Suppressor macrophage (primary cell): ENCODE measurements around the gene VPS37D.
"Not testable (repeated sequence)": the region's sequence is repeated elsewhere in the genome, so short reads cannot be mapped to it uniquely, and the experiment has no call there.

ENCODE experiments used
- DNase-seq, 4 experiments: peaks; one replicate each; pipeline ENCODE4 v3.0.0-alpha.2; 2020 to 2022
- total RNA-seq, 17 experiments: gene quantifications; one replicate each; lab custom pipeline; 2026; ENCODE audit warnings: mixed read lengths in 6 of 17, inconsistent platforms in 3 of 17; lab: John Stamatoyannopoulos, UW

The VPS37D gene
- 0 to 1.2 (median 0) reads per million in 17 experiments for total RNA-seq

- peak; percentile 90 to 98 (median 96) for DNase-seq
These were observed at the start of gene VPS37D for GRCh38 chr7:73667344-73668102. VPS37D (plus strand) TSS chr7:73667831; CDS start chr7:73667959, 128 bp downstream.

- no peak for DNase-seq
These were observed 49.1 kb upstream of the VPS37D start for GRCh38 chr7:73618538-73618937.

- not testable (repeated sequence) for DNase-seq
These were observed 48.2 kb upstream of the VPS37D start for GRCh38 chr7:73619394-73619793.

GRCh38 chr7:73621168-73622063, 46.2 kb upstream of the VPS37D start:
- DNase-seq: no peak

- DNase-seq: no peak
These were observed 45.1 kb upstream of the VPS37D start for GRCh38 chr7:73622527-73622908.

- DNase-seq: peak in 1 of 4 experiments; percentile 26
These were observed 44.5 kb upstream of the VPS37D start for GRCh38 chr7:73622909-73623797.

- DNase-seq: peak; percentile 80 to 90 (median 86)
These were observed 43.6 kb upstream of the VPS37D start, which contains the start of gene MLXIPL for GRCh38 chr7:73623798-73624668. MLXIPL (minus strand) TSS chr7:73624522; CDS start chr7:73624492, 30 bp downstream.

GRCh38 chr7:73624669-73625001, 43.0 kb upstream of the VPS37D start:
- no peak for DNase-seq

GRCh38 chr7:73625276-73625675, 42.4 kb upstream of the VPS37D start:
- no peak for DNase-seq

GRCh38 chr7:73626814-73627213, 40.8 kb upstream of the VPS37D start:
- DNase-seq: no peak

GRCh38 chr7:73628504-73628903, 39.1 kb upstream of the VPS37D start:
- no peak for DNase-seq

- no peak for DNase-seq
These were observed 36.1 kb upstream of the VPS37D start for GRCh38 chr7:73631558-73631957.

GRCh38 chr7:73633323-73633722, 34.3 kb upstream of the VPS37D start:
- DNase-seq: no peak

- no peak for DNase-seq
These were observed 33.8 kb upstream of the VPS37D start for GRCh38 chr7:73633844-73634243.

- DNase-seq: no peak
These were observed 32.0 kb upstream of the VPS37D start for GRCh38 chr7:73635428-73636200.

- DNase-seq: peak; percentile 21 to 57 (median 47)
These were observed 28.7 kb upstream of the VPS37D start for GRCh38 chr7:73638911-73639310.

- DNase-seq: no peak
These were observed 24.8 kb upstream of the VPS37D start for GRCh38 chr7:73642834-73643233.

GRCh38 chr7:73644688-73645286, 22.8 kb upstream of the VPS37D start:
- no peak for DNase-seq

- peak; percentile 37 to 68 (median 64) for DNase-seq
These were observed 21.9 kb upstream of the VPS37D start for GRCh38 chr7:73645643-73646174.
